Effector CD4-positive, alpha-beta T cell (primary cell): ENCODE results near the gene COTL1.
"Not testable (repeated sequence)": the region's sequence is repeated elsewhere in the genome, so short reads cannot be mapped to it uniquely, and the experiment has no call there.

ENCODE experiments used
- DNase-seq: peaks from one replicate; pipeline ENCODE4 v3.0.0-alpha.2; 2020

COTL1 gene

DNA sequence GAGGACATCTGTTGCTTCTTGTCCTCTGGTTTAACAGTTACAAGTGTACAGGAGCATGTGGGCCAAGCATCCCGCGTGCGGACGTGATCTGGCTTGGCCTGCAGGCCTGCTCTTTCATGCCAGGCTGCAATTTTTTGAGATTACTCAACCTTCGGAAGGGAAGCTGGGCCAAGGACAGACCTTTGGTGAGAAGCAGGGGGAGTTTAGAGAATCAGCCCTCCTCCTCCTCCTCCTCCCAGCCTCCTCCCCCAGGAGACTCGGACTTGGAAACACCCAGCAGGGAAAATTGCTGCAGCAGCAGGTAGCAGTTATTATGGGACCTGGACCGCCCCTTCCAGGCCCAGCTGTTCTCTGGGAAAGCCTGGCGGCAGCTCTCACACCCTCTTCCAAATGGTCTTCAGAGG, 25.3 kb upstream of the COTL1 start:
- no peak for DNase-seq

- DNase-seq: no peak
These were observed 23.9 kb upstream of the COTL1 start for GRCh38 chr16:84641643-84642358.

- DNase-seq: no peak
These were observed 22.3 kb upstream of the COTL1 start for GRCh38 chr16:84640145-84640544.

DNA sequence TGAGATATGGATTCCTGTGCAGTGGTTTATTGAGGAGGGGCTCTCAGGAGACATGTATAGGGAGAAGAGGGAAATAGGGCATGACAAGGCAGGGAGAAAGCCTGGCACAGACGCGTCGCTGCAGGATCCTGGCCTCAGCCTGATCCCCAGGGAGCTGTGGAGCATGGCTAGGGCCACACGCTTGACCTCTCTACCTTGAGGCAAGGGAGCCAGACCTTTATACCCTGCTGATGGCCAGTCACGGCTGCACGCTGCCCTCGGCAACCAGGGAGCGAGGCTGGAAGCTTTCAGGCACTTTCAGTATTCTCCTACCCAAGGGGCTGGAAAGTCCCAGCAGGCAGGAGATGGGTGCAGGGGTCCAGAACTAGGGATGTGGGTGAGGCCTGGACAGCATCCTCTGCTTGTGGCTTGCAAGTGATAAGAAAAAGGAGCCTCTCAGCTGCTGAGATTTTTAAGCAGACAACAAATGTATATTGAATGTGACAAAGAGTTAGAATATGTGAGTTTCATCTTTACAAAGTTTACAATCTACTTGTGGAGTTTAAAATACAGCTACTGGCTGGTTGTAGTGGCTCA, 20.4 kb upstream of the COTL1 start:
- DNase-seq: no peak

DNA sequence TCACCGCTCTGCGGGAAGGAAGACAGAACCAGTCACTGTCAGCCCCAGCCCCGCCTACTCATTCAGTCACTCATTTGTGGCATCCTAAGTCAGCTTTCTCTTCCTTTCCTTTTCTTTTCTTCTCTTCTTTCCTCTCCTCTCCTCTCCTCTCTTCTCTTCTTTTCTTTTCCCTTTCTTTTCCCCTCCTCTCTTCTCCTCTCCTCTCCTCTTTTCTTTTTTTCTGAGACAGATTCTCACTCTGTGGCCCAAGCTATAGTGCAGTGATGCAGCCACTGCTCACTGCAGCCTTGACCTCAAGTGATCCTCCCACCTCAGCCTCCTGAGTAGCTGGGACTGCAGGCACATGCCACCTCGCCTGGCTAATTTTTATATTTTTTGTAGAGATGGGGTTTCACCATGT, 19.8 kb upstream of the COTL1 start:
- no peak for DNase-seq

GRCh38 chr16:84635702-84636101, 17.8 kb upstream of the COTL1 start:
- DNase-seq: no peak

DNA sequence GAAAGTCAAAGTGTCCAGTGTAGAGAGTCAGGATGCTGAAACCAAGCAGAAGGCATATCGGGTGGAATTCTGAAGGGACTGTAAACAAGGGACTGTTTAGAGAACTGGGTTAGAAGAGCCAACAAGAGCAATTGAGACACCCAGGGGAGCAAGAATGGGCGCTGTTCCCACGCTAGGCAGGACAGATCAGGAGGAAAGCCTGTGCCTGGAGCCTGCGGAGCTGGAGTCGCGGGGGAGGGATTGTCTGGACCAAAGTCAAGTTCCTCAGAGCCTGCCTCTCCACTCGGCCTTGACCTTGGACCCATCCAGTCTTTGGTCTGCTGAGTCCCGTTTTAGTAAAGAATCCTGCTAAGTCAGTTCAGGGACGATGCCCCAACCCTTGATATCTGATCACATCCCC, 15.7 kb upstream of the COTL1 start:
- no peak for DNase-seq

DNA sequence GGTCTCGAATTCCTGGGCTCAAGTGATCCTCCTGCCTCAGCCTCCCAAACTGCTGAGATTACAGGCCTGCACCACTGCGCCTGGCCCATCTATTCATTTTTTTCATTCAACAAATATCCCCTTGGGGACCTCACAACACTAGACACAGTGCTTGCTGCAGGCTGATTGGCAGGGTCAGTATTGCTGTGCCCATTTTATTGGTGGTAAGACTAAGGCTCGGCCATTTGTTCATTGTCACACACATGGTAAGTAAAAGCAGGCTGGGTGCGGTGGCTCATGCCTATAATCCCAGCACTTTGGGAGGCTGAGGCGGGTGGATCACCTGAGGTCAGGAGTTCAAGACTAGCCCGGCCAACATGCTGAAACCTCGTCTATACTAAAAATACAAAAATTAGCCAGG, 15.0 kb upstream of the COTL1 start:
- not testable (repeated sequence) for DNase-seq

DNA sequence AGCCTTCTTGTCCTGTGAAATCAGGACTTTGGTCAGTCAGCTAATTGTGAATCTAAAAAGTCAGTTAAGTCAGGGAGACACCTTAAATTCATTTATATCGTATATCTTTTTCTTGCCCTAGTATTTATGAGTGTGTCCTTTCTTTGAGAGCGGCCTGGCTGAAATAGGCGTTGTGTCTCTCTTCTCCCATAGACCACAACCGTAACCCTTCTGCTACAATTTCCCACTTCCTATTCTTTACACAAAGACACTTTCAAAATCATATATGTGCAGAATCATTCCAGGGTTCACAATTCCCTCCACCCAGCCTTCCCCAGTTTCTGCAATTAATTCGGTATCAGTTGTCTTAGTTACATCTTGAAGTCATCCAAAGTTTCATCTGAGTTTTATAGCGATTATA, 14.0 kb upstream of the COTL1 start:
- no peak for DNase-seq

- DNase-seq: no peak
These were observed 13.2 kb upstream of the COTL1 start for GRCh38 chr16:84631153-84631466.

GRCh38 chr16:84630446-84631152, 12.7 kb upstream of the COTL1 start:
- no peak for DNase-seq

- no peak for DNase-seq
These were observed 12.1 kb upstream of the COTL1 start for GRCh38 chr16:84630009-84630408.

GRCh38 chr16:84629580-84629979, 11.7 kb upstream of the COTL1 start:
- no peak for DNase-seq

DNA sequence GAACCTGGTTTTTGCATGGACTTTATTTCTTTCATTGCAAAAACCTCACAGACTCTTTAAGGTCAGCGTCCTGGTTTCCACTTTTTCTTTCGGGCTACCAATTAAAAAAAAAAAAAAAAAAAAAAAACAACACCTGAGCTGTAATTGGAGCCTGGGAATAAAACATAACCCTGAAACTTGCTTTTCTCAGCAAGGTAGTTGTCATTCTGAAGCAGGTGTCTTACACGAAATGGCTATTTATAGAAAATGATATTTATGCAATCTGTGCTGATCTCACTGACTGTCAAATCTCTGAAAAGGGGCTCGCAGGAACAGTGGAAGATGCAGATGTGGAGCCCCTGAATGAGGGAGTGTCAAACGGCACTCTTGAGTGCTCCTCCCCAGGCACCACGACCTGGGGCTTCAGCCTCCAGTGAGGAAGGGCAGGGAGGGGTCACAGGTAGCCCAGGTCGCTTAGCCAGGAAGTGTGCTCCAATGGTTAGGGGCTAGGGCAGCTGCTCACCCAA, 10.4 kb upstream of the COTL1 start:
- no peak for DNase-seq

DNA sequence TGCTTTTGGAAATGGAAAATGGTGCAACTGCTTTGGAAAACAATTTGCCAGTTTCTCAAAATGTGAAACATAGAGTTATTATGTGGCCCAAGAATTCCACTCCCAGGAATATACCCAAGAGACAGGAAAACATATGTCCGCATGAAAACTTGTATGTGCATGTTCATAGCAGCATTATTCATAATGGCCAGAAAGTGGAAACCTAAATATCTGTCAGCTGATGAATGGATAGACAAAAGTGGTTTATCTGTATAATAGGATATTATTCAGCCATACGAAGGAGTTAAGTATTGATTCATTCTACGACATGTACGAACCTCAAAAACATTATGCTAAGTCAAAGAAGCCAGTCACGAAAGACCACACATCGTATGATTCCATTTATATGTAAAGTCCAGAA, 7.7 kb upstream of the COTL1 start:
- DNase-seq: no peak

DNA sequence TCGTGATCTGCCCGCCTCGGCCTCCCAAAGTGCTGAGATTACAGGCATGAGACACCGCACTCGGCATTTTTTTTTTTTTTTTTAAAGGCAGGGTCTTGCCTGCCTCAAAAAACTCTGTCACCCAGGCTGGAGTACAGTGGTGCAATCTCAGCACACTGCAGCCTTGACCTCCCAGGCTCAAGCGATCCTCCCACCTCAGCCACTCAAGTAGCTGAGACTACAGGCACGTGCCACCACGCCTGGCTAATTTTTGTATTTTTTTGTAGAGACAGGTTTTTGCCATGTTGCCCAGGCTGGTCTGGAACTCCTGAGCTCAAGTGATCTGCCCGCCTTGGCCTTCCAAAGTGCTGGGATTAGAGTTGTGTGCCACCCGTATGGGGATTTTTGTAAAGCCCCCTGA, 3.0 kb upstream of the COTL1 start:
- not testable (repeated sequence) for DNase-seq

- DNase-seq: no peak
These were observed 943 bp upstream of the COTL1 start for GRCh38 chr16:84618581-84619460.

DNA sequence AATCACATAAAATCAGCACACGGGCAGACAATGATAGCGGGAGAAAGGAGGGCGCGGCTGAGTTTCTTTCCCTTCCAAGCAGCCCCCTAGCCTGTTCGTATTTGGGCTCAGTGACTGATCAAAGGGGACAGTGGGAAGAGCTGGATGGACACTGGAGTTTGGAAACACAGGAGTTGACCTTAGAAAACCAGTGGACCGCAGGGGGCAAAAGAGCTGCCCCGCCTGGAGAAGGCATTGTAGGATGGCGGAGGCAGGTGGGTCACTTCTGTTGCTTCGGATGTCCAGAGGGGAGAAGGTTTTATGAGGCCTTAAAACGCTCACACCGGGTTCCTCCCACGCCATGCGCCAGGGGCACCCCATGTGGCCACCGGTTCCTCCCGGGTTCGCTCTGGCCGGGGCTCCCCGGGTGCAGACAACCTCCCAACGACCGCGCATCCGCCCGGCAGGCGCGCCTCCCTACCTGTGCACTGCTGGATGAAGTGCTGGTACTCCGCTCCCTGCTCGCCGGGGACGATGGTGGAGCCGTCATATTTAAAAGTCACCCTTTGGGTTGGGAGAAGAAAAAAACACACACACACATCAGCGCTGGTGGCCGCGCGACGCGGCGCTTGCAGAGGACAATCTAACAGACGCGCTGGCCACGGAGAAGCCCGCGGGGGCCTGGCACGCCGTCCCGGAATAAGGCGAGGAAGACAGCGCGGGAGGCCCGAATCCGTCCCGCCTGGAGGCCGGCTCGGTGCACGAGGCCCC, 662 bp downstream of the COTL1 start:
- no peak for DNase-seq

DNA sequence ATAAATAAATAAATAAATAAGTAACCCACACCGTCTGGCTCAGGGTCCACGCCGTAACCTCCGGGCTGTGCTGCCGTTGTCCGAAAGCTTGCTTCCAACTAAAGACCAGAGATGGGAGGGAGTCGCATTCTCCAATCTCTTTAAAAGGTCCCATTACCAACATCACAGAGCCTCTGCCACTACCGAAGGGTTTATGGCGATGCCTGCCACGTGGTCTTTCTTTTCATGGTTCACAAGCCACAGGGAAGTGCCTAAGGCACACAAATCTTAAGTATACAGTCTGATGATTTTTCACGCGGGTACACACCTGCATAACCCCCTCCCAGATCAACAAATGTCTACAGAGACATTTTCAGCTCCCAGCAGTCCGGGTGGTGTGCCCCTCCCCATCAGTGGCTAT, 1.4 kb downstream of the COTL1 start:
- no peak for DNase-seq

DNA sequence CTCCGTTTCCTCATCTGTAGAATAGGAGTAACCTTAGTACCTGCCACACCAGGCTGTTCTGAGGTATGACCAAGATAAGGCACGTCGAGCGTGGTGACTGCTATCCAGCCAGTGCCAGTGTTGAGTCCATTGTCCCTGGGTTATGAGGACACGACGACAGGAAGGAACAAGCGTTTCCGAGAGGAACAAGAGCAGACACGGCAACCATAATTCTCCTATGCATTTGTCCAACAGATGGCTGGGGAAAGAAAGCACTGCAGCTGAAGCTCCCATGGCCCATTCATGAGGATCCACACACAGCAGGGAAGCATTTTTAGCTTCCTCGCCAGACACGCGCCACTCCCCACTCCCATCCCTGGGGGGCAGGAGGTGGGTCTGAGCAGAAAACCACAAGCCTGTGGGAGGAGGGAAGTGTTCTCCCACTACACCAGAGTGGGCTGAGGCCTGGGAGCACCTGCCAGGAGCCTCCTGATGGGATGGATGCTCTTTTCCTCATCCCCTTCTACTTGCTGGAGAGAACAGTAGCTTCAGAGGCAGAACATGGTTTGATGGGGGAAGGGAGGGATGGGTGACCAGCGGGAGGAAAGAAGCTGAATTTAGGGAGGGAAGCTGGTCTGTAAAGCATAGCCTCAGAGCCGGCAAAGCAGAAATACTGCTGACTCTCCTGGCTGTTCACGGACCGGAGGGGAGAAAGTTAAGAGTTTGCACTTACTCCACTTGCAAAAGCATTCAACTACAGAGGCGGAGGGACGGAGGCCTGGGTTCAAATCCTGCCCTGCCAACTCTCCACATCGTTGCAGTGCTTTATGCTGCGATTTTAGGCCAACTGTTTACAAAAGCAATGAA, 2.7 kb downstream of the COTL1 start:
- no peak for DNase-seq

- no peak for DNase-seq
These were observed 3.3 kb downstream of the COTL1 start for GRCh38 chr16:84614623-84614967.

- no peak for DNase-seq
These were observed 3.8 kb downstream of the COTL1 start for GRCh38 chr16:84614073-84614459.
